NCI-H1105 (cell line): ENCODE results near the gene FAM131A.
A peak's percentile ranks its signal among the peaks of the same experiment; 100 is the strongest.

Experiments used
- DNase-seq: peaks from one replicate; lab custom pipeline; 2025; lab: John Stamatoyannopoulos, UW

FAM131A gene

GRCh38 chr3:184357248-184358123 lies 20.1 kb downstream of the FAM131A start:
- no peak for DNase-seq

GRCh38 chr3:184358124-184358767 lies 20.8 kb downstream of the FAM131A start:
- DNase-seq = no peak

GRCh38 chr3:184358921-184359350 lies 21.5 kb downstream of the FAM131A start:
- no peak for DNase-seq

- DNase-seq = no peak
These were observed 22.2 kb downstream of the FAM131A start for GRCh38 chr3:184359610-184360009.

- no peak for DNase-seq
These were observed 22.9 kb downstream of the FAM131A start for GRCh38 chr3:184360070-184360928.

GRCh38 chr3:184360929-184361531 lies 23.6 kb downstream of the FAM131A start:
- DNase-seq = peak; percentile 52

GRCh38 chr3:184361532-184361931 lies 24.1 kb downstream of the FAM131A start, which contains the start of the genes CLCN2 and POLR2H:
TSS of gene CLCN2 (minus strand) at chr3:184361605. CDS start at chr3:184361479, 126 bp downstream.
TSS of gene POLR2H (plus strand) at chr3:184361710. CDS start at chr3:184363493, 1,783 bp downstream.
- DNase-seq = peak; percentile 55

GRCh38 chr3:184361932-184362667 lies 24.7 kb downstream of the FAM131A start:
- peak; percentile 80 for DNase-seq

- peak; percentile 99 for DNase-seq
These were observed 25.5 kb downstream of the FAM131A start for GRCh38 chr3:184362668-184363546.

- no peak for DNase-seq
These were observed 29.4 kb downstream of the FAM131A start for GRCh38 chr3:184366619-184367289.

- no peak for DNase-seq
These were observed 30.7 kb downstream of the FAM131A start for GRCh38 chr3:184368116-184368515.

- DNase-seq = no peak
These were observed 31.3 kb downstream of the FAM131A start for GRCh38 chr3:184368586-184369183.

GRCh38 chr3:184371570-184372018 lies 34.2 kb downstream of the FAM131A start:
- peak; percentile 94 for DNase-seq

GRCh38 chr3:184372296-184372821 lies 35.0 kb downstream of the FAM131A start:
- no peak for DNase-seq

GRCh38 chr3:184372911-184373310 lies 35.5 kb downstream of the FAM131A start:
- DNase-seq = no peak

- DNase-seq = no peak
These were observed 36.0 kb downstream of the FAM131A start for GRCh38 chr3:184373422-184373821.

GRCh38 chr3:184375747-184376461 lies 38.5 kb downstream of the FAM131A start:
- no peak for DNase-seq

- no peak for DNase-seq
These were observed 40.0 kb downstream of the FAM131A start for GRCh38 chr3:184377374-184377773.
